GM19023 (cell line): ENCODE measurements around the gene TF.

Experiments used
- ATAC-seq: cut with Tn5 transposase; IDR thresholded peaks from one replicate; pipeline ENCODE4 v1.9.1; 2021; ENCODE audit warnings: mild to moderate bottlenecking, moderate library complexity; ENCODE audit not compliant: unreplicated experiment

TF gene

DNA sequence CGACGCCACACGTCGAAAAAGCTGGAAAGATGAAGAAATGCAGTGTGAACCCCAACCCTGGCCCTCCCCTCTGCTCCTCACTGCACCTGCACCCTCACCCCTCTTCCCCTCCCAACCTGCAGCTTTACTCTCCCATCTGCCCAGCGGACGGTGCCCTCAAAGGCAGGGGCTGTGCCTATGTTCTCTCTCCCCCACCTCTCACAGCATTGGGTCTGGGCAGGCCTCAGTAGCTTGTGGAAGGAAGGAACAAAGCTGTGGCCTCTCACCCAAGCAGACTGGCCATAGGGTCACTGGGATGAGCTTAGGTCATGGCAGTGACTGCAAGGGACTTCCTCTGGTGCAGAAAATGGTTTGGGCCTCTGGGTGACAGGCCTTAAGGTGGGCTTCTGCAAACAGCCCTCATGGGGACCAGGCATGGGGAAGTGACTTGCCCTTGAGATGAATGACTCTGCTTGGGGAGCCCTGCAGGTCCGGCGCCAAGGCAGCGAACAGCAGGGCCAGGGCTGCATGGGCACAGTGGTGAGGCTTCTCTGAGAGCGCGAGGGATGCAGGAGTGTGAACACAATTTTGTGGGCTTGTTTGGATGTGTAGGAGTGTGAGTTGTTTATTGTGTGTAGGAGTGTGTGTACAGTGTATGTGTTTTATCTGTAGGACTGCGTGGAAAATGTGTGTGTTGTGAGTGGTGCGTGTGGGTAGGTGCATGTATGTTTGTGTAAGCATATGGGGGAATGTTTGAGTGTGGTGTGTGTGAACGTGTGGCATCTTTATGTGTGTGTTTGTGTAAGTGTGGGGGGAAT is 88.6 kb downstream of the TF start:
- no peak for ATAC-seq

DNA sequence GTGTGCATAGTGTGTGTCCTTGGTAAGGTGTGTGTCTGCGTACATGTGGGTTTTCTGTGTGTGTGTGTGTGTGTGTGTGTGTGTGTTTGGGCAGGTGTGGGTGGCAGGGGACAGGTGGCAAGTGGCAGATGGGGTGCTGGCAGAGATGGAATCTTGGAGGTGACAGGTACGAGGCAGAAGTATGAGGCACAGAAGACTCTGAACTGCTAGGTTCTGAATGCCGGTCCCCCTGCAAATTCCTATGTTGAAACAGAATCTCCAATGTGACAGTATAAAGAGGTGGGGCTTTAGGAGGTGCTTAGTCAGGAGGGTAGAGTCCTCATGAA is 89.2 kb downstream of the TF start:
- no peak for ATAC-seq

DNA sequence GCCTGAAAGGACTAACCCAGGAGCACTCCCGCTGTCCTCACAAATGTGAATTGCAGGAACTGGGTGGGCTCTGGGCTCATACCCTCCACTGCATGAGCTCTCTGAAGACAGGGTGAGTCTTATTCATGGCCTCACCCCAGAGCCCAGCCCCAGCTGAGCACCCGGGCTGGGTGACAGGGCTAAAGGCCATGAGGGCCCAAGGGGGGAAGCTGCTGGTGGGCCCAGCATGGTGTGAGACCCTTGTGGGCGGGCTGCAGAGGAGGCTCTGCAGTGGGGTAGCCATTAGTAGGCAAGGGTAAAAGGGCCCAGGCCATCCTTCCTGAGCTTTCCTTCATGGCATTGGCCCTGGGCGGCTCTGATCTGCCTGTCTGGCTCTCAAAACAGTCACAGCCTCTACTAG is 89.8 kb downstream of the TF start:
- ATAC-seq, result no peak

DNA sequence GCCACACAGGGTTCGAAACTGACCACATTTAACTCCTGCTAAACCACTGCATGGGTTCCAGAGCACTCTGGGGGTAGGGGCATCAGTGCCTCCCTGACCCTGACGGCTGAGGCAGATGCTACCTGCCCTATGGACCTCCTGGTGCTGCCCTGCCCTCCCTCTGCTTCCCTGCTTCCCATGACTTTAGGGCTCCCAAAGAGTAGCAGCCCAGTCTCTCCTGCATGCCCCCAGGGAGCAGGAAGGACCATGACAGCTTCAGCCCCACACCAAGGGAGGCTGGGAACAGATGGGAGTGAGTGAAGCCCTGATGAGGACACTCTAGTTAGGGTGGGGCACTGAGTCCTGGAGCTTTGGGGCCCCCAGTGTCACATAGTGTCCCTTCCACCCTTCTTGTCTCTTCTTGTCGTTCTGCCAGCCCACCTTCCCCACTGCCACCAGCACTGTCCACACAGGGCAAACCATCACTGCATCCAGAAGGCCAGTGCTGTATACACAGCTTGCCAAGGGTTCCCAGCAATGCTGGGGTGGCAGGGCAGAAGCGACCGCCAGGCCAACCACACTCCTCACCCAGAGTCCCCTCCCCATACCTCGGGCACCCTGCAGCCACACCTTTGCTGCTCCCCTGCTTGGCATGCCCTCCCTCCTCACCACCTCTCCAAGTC is 90.4 kb downstream of the TF start:
- no peak for ATAC-seq

DNA sequence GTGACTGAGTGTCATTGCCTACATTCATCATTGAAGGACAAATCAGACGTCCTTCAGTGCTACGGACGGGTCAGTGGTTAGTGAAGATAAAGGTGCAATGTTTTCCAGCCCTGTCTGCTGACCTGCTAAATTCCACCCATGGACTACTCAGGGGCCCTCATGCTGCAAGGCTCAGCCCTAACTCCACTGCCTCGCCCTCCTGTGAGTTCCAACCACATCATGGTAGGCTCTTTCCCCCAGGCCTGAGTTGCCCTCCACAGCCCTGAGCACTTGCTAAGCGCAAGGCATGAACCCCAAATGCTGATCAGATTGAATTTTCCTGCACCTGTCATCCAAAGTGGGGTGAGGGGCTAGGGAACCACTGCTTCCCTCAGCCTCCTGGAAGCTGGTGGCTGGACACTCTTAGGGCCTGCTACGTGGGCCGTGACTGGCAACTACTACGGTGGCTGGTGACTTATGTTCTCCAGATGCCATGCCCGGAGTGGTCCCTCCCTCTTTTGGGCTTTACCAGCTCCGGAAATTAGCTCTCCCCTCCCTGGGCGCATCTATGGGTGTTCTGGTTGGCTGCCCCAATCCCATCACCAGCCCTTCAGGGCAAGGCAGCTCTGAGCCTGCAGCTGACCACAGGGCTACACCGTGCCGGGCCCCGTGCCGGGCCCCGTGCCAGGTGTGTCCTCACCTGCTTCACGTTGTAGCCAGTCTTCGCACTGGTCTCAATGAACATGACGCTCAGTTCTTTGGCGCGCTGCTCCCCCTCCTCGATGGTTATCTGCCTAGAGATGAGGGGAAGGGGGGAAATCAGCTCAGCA is 91.5 kb downstream of the TF start:
- ATAC-seq, result no peak

DNA sequence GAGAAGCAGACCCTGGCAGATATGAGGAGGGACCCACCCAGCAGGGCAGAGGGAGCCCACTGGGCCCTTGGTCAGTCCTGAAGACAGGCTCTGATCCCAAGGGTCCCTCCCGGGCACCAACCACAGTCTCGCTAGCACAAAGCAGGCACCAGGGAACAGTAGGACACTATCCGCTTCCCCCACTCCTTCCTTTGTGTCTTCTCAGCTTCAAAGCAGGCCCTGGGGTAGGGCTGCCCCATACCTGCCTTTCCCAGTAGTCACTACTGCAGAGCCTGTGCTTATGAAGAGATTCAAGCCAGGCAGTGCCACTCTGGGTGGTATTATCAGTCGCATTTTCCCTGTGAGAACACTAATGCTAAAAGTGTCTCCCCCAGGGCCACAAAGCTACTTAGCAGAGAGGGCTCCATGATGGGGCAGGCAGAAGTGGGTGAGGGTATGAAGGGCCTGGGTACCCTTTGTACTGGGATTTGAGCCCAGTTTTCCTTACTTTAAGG is 92.2 kb downstream of the TF start:
- ATAC-seq, result no peak

DNA sequence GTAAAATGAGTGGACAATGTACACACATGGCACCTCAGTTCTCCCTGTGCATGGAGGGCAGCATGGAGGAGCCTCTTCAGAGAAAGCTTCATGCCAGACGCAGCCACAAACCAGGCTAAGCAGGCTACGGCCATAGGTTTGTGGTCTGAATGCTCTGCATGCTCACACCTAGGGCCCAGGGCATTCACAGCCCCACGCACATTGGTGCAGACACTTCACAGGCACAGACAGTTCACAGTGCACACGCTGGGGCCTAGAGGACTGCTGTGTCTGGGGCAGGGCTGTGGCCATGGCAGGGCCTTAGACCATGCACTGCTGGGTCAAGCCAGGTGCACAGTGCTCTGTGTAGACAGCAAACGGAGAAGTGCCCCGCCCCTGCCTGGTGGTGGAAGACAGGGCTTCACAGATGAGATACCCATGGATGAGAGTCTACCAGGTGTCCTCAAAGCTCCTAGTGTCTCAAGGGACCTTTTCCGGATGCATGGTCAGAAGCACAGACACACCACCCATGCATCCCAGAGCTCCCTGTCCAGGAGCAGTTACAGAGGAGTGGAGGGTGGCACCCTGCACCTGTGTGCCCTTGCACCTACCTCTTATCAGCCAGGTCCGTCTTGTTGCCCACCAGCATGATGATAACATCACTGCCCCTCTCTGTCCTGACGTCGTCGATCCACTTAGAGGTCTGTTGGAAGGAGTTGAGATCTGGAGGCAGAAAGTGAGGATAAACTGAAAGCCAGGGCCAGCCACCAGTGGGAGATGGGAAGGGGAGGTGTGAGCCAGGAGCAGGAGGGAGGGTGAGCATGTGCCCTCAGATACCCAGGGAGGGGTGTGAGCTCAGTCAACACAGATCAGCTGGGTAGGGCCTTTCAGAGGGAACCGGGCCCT is 93.0 kb downstream of the TF start:
- no peak for ATAC-seq

DNA sequence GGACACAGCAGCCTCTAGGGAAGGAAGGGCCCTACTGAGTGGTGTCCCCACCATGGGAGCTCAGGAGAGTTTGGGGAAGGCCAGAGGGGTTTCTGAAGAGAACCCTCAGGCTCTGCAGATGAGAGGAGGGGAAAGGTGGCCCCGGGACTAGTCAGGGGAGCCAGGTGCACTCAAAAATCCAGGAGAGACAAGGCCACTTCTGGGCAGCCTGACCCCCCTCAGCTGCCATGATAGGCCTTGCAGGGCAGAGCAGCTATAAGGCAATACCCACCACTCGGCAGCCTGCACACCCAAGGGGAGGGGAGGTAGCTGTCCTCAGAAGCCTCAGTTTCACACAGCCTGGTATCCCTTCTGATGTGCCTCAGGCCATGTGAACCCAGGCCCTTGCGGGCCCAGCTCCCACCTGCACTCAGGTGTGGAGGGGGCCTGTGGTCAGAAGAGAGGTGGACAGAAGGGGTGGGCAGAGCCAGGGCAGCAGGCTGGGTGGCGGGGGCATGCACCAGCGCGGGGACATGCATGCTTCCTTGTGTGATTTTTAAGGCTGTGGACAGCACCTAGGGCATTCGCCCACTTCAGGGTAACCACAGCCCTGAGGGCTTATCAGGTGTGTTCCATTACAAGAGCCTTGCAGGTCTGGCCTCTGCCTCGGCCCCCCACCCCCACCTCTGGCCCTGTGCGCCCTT is 94.0 kb downstream of the TF start:
- no peak for ATAC-seq

DNA sequence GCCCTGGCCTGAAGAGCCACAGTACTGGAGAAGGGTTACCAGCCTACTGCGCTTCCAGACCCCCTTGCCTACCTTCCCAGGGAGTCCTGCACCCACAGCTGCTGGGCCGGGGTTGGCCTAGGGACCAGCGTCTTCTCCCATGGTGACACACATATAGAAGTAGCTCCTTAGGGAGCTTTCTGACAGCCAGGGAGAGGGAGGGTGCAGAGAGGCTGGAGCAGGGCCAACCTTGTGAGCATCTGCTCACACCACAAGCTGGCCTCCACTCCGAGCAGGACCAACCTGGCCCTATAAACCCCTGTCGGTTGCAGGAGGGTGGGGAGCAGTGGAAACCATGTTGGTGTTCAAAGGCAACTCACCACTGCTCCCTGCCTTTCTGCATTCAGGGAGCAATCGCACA is 94.6 kb downstream of the TF start:
- no peak for ATAC-seq

DNA sequence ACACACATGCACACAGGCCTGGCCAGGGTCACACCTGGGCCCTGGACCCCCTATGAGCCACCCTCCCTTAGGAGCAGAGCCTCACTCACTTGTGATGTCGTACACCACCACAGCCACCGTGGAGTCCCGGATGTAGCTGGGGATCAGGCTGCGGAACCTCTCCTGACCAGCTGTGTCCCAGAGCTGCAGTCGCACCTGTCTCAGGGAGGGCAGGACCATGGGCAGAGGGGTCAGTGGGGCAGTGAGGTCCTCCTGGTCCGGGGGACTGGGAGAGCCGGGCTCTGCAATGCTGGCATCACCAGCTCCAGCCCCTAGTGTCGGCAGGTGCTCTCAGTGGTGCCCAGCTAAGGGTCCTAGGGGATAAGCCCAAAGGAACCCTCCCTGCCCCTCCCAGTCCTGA is 95.0 kb downstream of the TF start:
- no peak for ATAC-seq

DNA sequence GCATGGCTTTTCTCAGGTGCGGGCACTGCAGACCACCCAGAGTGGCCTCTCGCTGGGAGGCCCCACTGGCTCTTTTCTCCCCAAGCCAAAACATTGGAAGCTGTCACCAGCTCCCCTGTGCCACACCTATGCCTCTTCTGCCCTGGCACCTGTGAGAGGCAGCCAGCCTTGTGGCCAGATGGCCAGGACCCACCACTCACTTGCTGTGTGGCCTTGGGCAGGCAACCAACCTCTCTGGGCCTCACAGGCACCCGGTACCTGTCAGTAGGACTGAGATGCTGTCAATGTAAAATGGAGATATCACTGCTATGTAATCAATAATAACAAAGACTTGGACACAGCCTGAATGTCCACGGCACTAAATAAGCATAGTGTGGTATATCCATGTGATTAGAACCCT is 96.0 kb downstream of the TF start:
- no peak for ATAC-seq

DNA sequence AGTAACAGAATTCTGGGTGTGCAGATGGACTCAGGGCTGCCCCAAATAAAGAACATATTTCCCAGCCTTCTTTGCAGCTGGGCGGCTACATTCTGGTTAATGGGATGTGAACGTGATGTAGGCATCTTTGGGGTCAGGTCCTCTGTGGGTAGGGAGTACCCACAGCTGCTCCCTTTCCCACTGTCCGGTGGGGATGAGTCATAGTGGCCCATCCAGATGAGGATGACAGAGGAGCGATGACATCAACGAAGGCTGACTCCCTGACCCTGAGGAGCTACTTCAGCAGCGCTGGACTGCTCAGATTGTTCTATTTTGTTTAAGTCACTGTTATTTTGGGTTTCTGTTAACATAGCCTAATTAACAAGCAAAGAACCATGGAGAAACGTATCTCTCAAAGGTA is 97.4 kb downstream of the TF start:
- no peak for ATAC-seq

DNA sequence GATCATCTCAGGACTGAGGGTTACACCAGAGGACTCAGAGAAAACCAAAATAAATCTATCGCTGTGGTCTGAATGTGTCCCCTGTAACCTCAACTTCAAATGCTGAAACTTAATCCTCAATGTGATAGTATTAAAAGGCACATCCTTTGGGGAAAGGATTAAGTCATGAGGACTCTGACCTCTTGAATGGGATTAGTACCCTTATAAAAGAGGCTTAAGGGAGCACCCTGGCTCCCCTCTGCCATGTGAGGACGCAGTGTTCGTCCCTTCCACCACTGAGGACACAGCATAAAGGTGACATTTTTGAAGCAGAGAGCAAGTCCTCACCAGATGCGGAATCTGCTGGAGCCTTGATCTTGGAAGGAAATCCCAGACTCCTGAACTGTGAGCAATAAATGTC is 98.9 kb downstream of the TF start:
- no peak for ATAC-seq
